Kidney (tissue), 14 donors: Measurements from ENCODE around the gene ANKRD12. TPM values are rescaled to one million over a fixed set of nuclear protein-coding genes. Genes with fewer than 3 reads are reported as not detected.

Experiments used
- DNase-seq, 5 donors: peaks; one replicate each; pipeline ENCODE4 v3.0.0-alpha.2; 2013 to 2020
- FAIRE-seq: peaks from 2 replicates; lab custom pipeline; 2012; peaks lifted over from hg19 to GRCh38; lab: Jason Lieb, UNC
- H3K27ac ChIP-seq, 2 donors: one replicate each; pipeline ENCODE4 v1.7.0; 2013; ENCODE audit warnings: low read depth in 2 of 2, low read length in 2 of 2, inconsistent platforms in 1 of 2
- H3K27me3 ChIP-seq: one replicate; pipeline ENCODE4 v1.7.1; 2013; ENCODE audit warnings: low read length, inconsistent platforms; ENCODE audit not compliant: control insufficient read depth, insufficient read depth
- H3K36me3 ChIP-seq, 3 donors: one replicate each; pipeline versions ENCODE4 v1.7.0 to v1.7.1; 2013; ENCODE audit warnings: low read length in 3 of 3, control low read depth in 1 of 3, inconsistent platforms in 1 of 3; ENCODE audit not compliant: insufficient read depth in 3 of 3, control insufficient read depth in 2 of 3
- H3K4me1 ChIP-seq, 3 donors: one replicate each; pipeline versions ENCODE4 v1.7.0 to v1.7.1; 2013; ENCODE audit warnings: low read length in 3 of 3, inconsistent platforms in 1 of 3, low read depth in 1 of 3; ENCODE audit not compliant: control insufficient read depth in 2 of 3, insufficient read depth in 2 of 3
- H3K4me3 ChIP-seq, 3 donors: one replicate each; pipeline versions ENCODE4 v1.7.0 to v1.8.1; 2013; ENCODE audit warnings: low read length in 3 of 3, control low read depth in 1 of 3, inconsistent platforms in 1 of 3
- H3K9ac ChIP-seq, 3 donors: one replicate each; pipeline versions ENCODE4 v1.7.0 to v1.7.1; 2013; ENCODE audit warnings: low read length in 3 of 3, control low read depth in 1 of 3, inconsistent platforms in 1 of 3
- H3K9me3 ChIP-seq, 3 donors: one replicate each; pipeline versions ENCODE4 v1.7.0 to v1.7.1; 2013; ENCODE audit warnings: low read length in 3 of 3, control low read depth in 1 of 3, inconsistent platforms in 1 of 3; ENCODE audit not compliant: control insufficient read depth in 2 of 3, insufficient read depth in 1 of 3
- CTCF ChIP-seq: IDR thresholded peaks from 3 replicates; pipeline ENCODE4 v1.5.1; 2012; ENCODE audit warnings: mild to moderate bottlenecking, moderate library complexity, borderline replicate concordance; ENCODE audit not compliant: insufficient read depth; ENCODE audit errors: extremely low read depth
- intact Hi-C: fragments of 100-400 bp; cut with DNase I; formaldehyde crosslinking; loops from one replicate; pipeline ENCODE4 v1.11.1; 2022
- polyA plus RNA-seq: library from polyadenylated mRNA; stranded (reverse); fragments of 350-450 nt; fragmentation: Illumina TruSeq; extraction: RNeasy Lipid Tissue Mini Kit (QIAGEN cat#74804); gene quantifications from one replicate; pipeline ENCODE4 v1.2.3, GENCODE V29; 2014; ENCODE audit warnings: low read depth, low replicate concordance; ENCODE audit not compliant: insufficient read depth
- total RNA-seq: library from RNA; stranded (reverse); fragmentation: NEBNext Ultra II Directional; extraction: Animal tissue kit (Norgen Biotek cat#: 25700); gene quantifications from one replicate; pipeline ENCODE4 v1.2.1, GENCODE V29; 2021
- donor health status: control.
- donor health status: control.
- donor health status: control.
- donor health status: control.
- donor health status: control.
- donor health status: DM: yes; HTN: yes; CAD: no.
- donor health status: Normal renal cell carcinoma (clear cell type).

The ANKRD12 gene
- total and polyA plus RNA-seq, 2 donors from 2014 or later = 3.9 to 81.8 TPM

- no peaks in the 10 kb centered on the region for H3K27me3 ChIP-seq
- no peak overlapping the region for H3K9ac ChIP-seq
- H3K9me3 ChIP-seq = peaks cover 0 to 5% (median 0%) of the 10 kb centered on the region in 3 donors
- no peak for TF ChIP-seq CTCF
- H3K27ac ChIP-seq = no peak overlapping the region
- intact Hi-C loops = no loop called here
- no peaks in the 10 kb centered on the region for H3K4me1 ChIP-seq
- H3K36me3 ChIP-seq = no peaks in the 10 kb centered on the region
- FAIRE-seq (no peak), DNase-seq (no peak)
- no peak overlapping the region for H3K4me3 ChIP-seq
Measured at GRCh38 chr18:9323750-9324445, 187.3 kb downstream of the ANKRD12 start.

GRCh38 chr18:9325716-9326115 is 189.1 kb downstream of the ANKRD12 start:
- Histone ChIP-seq H3K36me3 (no peaks in the 10 kb centered on the region), H3K27ac (no peak overlapping the region), H3K4me1 (no peaks in the 10 kb centered on the region), H3K4me3 (no peak overlapping the region), H3K27me3 (no peaks in the 10 kb centered on the region), H3K9me3 (peaks cover 0 to 6% (median 0%) of the 10 kb centered on the region in 3 donors), H3K9ac (no peak overlapping the region)
- FAIRE-seq (no peak), DNase-seq (no peak)
- TF ChIP-seq CTCF = no peak
- intact Hi-C loops = no loop called here

GRCh38 chr18:9328776-9329175 is 192.2 kb downstream of the ANKRD12 start:
- H3K4me3 ChIP-seq = no peak overlapping the region
- intact Hi-C loops = no loop called here

More at GRCh38 chr18:9328776-9329175, 192.2 kb downstream of the ANKRD12 start:
- peaks cover 0 to under 1% (median 0%) of the 10 kb centered on the region in 3 donors for H3K4me1 ChIP-seq
- H3K27ac ChIP-seq = no peak overlapping the region
- DNase-seq (no peak), FAIRE-seq (no peak)
- no peak for TF ChIP-seq CTCF
- H3K9ac ChIP-seq = no peak overlapping the region
- peaks cover 0 to 6% (median 0%) of the 10 kb centered on the region in 3 donors for H3K9me3 ChIP-seq
- H3K36me3 ChIP-seq = no peaks in the 10 kb centered on the region
- H3K27me3 ChIP-seq = no peaks in the 10 kb centered on the region
